ENCODE measurements around the gene PPP6R3. TPM values are rescaled to one million over a fixed set of nuclear protein-coding genes. Genes with fewer than 3 reads are reported as not detected.

Gene PPP6R3
- total and polyA plus RNA-seq, 2 of the 8 experiments (the other 6 are each of a cell fraction or from before 2014, with no cell fraction given), result 44.6 to 150 TPM

- Histone ChIP-seq H2BK5ac (ENCODE audit: low read depth, low read length) (no peak overlapping the region), H2BK12ac (ENCODE audit: low read depth, low read length) (no peak overlapping the region), H3K9me3 (ENCODE audit: insufficient read depth in 2 of 2, low read depth in 1 of 2, low read length in 1 of 2) (no peaks in the 10 kb centered on the region), H4K5ac (ENCODE audit: insufficient read length, low read depth, low read length) (no peak overlapping the region), H2AK5ac (ENCODE audit: low read depth, low read length) (no peak overlapping the region), H3K4me2 (ENCODE audit: insufficient read depth in 1 of 2, low read depth in 2 of 2, low read length in 2 of 2) (no peak overlapping the region), H4K91ac (replicated peaks; ENCODE audit: insufficient read length, low read length) (no peak overlapping the region), H3K79me2 (ENCODE audit: control insufficient read depth in 1 of 2, insufficient read depth in 2 of 2, low read length in 2 of 2) (no peaks in the 10 kb centered on the region), H3K4me3 (ENCODE audit: extremely low read depth in 1 of 4, insufficient read depth in 2 of 4, low read depth in 3 of 4, low read length in 4 of 4) (no peak overlapping the region), H2AFZ (ENCODE audit: low read length) (no peak overlapping the region), H4K20me1 (replicated peaks in 1 of 2; ENCODE audit: control insufficient read depth in 1 of 2, insufficient read depth in 2 of 2, low read length in 2 of 2) (peaks cover 0 to 4% of the 10 kb centered on the region in 2 experiments), H2BK20ac (ENCODE audit: low read length) (no peak overlapping the region), H3K79me1 (ENCODE audit: low read depth, low read length) (no peaks in the 10 kb centered on the region; the same call in 1 of the 2 replicates), H3K36me3 (ENCODE audit: control insufficient read depth in 2 of 4, insufficient read depth in 4 of 4, low read length in 3 of 4) (peaks cover 7 to 24% (median 12%) of the 10 kb centered on the region in 4 experiments; a peak in 5 of 8 replicates), H3K14ac (ENCODE audit: insufficient read length) (no peak overlapping the region), H3K27ac (ENCODE audit: low read depth, low read length) (no peak overlapping the region), H3K23ac (ENCODE audit: insufficient read length) (no peak overlapping the region), H3K4ac (replicated peaks; ENCODE audit: insufficient read length, low read depth, low read length) (no peak overlapping the region), H3K27me3 (replicated peaks in 1 of 4; ENCODE audit: control insufficient read depth in 3 of 4, extremely low read depth in 1 of 4, insufficient read depth in 3 of 4, low read length in 3 of 4) (no peaks in the 10 kb centered on the region), H3K9ac (replicated peaks in 1 of 4; ENCODE audit: extremely low read depth in 1 of 4, low read depth in 3 of 4, low read length in 3 of 4) (no peak overlapping the region), H2BK120ac (replicated peaks; ENCODE audit: low read depth, low read length) (no peak overlapping the region), H4K8ac (ENCODE audit: extremely low read depth, insufficient read depth, low read length) (no peak overlapping the region), H3K23me2 (ENCODE audit: low read depth, low read length) (peaks cover 2% of the 10 kb centered on the region; the same call in 1 of the 2 replicates), H3K18ac (ENCODE audit: extremely low read depth, low read length) (no peak overlapping the region), H3K4me1 (replicated peaks in 1 of 4; ENCODE audit: control insufficient read depth in 3 of 4, insufficient read depth in 4 of 4, low read length in 3 of 4) (no peaks in the 10 kb centered on the region), H2BK15ac (ENCODE audit: low read length) (no peak overlapping the region), H3K56ac (replicated peaks; ENCODE audit: insufficient read length, low read depth, low read length) (no peak overlapping the region)
- DNase-seq (ENCODE audit: low read depth in 1 of 2, low spot score in 2 of 2) (no peak), FAIRE-seq (no peak)
- ChIA-PET CTCF (ENCODE audit: partially characterized antibody) (interaction anchor here (0.7 to 1.2 kb wide), 2 partner anchors 28 to 165 kb away, joined by 3 read pairs; no protein-coding TSS in a partner anchor), POLR2A (ENCODE audit: partially characterized antibody) (no interaction called here)
- WGBS, 2 experiments (ENCODE audit: extremely low coverage in 1 of 2, insufficient coverage in 1 of 2, insufficient read length in 1 of 2, insufficient replicate concordance in 2 of 2, low coverage in 1 of 2, low lambda C conversion rate in 2 of 2, missing lambda C conversion rate in 1 of 2), result 95% methylated on average over 6 of the region's 6 CpGs; no CpG with 5 or more reads in 1 of the 2 experiments
- TF ChIP-seq ATF2 (IDR thresholded peaks at IDR 0.05; ENCODE audit: low read length) (no peak), TAF1 (IDR thresholded peaks at IDR 0.05; ENCODE audit: low read depth, low read length) (no peak), EP300 (IDR thresholded peaks at IDR 0.05; ENCODE audit: borderline replicate concordance in 1 of 2, low read depth in 2 of 2, low read length in 2 of 2) (no peak), CTCF (IDR thresholded peaks at IDR 0.05; ENCODE audit: control extremely low read depth in 1 of 3, insufficient read depth in 1 of 3, low read depth in 1 of 3, low read length in 3 of 3) (no peak), CHD1 (IDR thresholded peaks at IDR 0.05; ENCODE audit: low read depth, low read length) (no peak), SIRT6 (IDR thresholded peaks at IDR 0.05; ENCODE audit: low read length) (no peak), KDM5A (IDR thresholded peaks at IDR 0.05; ENCODE audit: low read length) (no peak), TAF7 (optimal IDR thresholded peaks at IDR 0.05; ENCODE audit: borderline replicate concordance, low read depth, low read length) (no peak), POLR2AphosphoS5 (IDR thresholded peaks at IDR 0.05; ENCODE audit: low read depth, low read length) (no peak), POU5F1 (IDR thresholded peaks at IDR 0.05; ENCODE audit: low read depth, low read length) (no peak)
Measured at GRCh38 chr11:68418648-68419047, 41.9 kb upstream of the PPP6R3 start.
